ENCODE results near the gene ACCSL.

The ACCSL gene

DNA sequence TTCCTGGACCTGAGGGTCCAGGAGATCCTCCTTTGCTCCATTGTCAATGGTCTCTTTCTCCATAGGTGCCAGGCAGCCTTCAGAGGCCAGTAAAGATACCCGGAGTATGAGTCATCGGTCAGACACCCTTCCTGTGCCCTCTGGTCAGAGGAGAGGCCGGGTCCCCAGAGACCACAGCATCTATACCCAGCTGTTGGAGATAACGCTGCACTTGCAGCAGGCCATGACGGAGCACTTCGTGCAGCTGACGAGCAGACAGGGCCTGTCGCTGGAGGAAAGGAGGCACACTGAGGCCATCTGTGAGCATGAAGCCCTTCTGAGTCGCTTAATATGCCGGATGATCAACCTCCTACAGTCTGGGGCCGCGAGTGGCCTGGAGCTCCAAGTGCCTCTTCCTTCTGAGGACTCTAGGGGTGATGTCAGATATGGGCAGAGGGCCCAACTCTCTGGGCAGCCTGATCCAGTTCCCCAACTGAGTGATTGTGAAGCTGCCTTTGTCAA, at the start of gene ACCSL:
ACCSL (plus strand) TSS at position 51 of the 501 bp plus-strand sequence; CDS start at position 107, 56 bp downstream.
- DNase-seq (ENCODE audit: low spot score), result no peak

DNA sequence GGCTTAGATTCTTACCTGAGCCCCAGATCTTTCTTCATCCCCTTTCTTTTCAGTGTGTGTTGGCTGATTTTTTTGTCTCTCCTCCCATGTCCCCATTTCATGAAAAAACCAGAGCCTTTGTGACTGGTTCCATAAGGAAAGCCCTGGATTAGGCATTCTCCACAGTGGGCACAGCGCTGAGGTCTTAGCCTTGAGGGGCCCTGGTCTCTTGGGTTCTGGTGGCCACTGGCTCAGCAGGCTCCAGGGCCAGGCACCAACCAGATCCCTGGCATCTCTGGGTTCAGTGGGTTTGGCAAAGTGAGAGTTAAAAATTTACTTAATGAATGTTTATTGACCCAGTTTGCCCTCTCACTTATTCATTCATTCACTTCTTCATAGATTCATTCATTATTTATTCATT, 49.5 kb upstream of the ACCSL start:
- no peak for DNase-seq (ENCODE audit: low spot score)

DNA sequence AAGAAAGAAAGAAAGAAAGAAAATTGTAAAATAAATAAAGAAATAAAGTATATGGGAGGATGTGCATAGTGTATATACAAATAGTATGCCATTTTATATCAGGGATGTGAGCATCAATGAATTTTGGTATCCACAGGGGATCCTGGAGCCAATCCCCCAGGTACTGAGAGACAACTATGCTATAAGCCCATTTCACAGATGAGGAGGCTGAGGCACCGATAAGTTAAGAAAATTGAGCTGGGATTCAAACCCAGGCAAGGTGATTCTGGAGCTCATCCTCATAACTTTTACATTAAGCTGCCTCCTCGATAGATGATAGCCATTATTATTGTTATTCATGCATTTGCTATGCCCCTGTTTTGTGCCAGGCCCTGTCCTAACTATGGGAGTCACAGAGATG, 47.0 kb upstream of the ACCSL start:
- no peak for DNase-seq (ENCODE audit: low spot score)

DNA sequence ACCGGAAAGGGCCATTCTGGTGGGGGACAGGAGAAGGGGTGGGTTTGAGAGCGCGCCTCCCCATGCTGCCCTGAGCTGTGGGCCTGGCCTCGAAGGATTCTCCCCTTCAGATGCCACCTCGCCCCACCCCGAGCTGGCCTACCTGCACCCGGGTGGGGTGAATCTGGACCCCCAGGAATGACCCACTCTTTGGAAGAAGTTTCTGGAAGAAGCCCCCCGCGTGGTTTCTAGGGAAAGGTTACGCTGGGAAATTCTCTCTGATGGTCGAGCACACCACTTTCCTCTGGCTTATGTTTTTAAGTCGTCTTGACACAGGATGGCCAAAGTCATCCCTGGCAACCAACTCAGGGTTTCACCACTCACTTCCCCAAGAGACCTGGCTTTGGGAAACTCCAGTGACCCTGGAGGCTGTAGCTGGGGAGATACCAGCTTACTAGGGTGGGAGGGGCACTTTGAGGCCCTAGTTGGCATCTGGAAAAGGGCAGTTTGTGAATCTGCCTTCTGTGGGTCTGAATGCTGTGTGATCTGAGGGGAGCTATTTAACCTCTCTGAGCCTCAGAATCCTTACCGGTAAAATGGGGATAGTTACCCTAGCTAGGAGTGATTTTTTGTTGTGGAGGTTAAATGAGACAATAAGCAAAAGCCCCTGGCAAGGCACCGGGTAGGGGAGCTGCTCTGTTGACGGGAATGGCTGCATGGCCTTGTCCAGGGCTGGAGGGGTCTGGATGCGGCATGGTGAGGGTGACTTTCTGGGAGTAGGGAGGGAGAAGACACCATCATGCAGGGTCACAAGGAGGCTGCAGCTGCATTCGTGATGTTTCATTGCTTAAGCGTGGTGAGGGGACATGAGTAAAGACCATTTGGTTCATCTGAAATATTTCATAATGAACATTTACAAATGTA, 45.3 kb upstream of the ACCSL start:
- no peak for DNase-seq (ENCODE audit: low spot score)

DNA sequence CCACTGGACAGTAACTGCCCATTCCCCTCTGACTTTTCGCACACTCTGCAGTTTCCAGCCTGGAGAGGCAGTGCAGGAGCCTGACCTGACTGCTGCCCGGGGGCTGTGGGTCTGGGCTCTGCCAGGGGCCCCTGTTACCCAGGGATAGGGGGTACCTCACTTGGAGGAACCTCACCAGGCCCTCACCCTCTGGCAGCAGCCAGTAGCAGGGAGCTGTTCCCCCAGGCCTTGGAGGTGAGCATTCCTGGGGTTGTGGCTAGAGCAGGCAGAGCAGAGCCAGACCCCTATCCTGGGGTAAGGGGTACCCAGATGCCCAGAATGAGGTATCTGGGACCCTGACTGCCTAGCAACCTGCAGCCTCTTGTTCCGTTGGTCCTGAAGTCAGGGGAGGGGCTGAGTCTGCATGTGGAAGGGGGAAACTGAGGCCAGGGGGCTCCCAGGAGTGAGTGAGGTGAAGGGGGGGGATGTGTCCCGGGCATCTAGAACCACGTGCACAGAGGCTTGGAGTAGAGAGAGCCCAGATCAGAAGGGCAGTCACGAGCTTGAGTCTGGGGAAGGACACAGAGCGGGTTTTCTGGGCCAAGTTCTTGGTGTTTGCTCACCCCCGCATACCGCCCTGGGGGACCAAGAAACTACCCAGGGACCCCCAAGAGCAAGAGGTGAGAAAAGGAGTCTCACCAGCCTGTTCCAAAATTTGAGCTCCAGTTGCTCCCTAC, 43.9 kb upstream of the ACCSL start:
- DNase-seq (ENCODE audit: low spot score), result no peak

DNA sequence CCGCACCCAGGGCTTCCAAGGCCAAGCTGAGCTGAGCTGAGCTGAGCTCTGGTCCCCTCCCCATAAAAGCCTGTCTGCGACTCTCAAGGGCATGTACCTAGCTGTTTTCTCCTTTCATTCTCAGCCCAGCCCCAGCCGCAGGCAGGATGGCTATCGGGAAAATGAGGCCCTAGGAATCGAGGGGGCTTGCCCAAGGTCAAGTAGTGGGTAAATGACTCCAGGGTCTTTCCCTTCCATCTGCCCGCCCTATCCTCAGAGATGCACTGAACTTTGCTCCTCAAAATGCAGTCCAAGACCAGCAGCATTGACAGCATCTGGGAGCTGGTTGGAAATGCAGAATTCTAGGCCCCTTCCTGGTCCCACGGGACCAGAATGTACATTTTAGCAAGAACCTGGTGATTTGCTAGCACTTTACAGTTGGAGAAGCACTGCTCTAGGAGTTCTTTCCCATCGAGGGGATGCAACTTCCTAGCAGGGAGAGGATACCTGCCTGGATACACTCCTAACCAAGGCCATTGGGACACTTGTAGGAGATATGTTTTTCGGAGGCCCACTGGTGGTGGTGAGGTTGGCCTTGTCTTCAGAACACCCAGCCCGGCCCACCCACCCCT, 43.2 kb upstream of the ACCSL start:
- DNase-seq (ENCODE audit: low spot score), result no peak

DNA sequence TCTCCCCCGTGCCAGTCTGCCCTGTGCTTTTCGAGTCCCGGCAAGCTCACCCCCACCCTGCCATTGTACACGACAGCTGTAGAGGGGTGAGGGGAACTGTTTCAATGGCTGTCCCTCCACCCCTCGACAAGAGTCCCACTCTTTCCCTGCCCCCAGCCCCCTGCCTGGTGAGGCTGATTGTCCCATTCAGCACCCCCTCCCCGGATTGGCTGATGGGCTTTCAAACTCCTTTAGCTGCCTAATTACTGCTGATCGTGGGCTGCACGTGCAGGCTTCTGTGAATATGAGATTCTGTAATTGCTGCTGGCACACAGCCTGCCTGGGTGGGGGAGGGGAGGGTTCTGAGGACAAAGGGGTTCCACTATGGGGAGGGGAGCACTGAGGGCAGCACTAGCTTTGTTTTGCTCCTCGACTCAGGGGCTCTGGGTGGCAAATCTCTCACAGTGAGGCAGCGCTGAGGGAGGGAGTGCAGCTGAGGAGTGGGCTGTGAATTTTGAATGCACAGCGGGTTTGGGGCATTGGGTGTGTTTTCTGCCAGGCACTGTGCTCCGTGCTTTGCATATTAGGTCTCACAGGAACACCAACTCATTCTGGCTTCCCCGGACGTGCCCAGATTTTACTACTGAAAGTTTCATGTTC, 42.6 kb upstream of the ACCSL start:
- no peak for DNase-seq (ENCODE audit: low spot score)

DNA sequence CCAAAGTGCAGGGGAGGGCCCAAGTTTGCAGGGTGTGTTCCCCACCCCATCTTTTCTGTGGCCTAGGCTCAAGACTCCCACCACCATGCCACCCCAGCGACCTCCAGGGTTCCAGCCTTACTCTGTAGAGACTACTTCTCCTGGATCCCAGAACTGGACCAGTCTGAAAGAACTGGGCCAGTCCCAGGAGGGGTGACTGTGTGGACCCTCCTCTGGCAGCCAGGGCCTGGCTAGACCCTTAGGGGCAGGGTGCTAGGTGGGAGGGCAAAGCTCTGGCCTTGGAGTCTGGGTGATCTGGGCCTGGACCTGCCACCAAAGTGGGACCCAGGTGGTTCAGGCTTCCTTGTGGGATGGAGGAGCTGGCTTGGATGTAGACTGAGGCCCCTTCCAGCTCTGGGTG, 41.8 kb upstream of the ACCSL start:
- no peak for DNase-seq (ENCODE audit: low spot score)

DNA sequence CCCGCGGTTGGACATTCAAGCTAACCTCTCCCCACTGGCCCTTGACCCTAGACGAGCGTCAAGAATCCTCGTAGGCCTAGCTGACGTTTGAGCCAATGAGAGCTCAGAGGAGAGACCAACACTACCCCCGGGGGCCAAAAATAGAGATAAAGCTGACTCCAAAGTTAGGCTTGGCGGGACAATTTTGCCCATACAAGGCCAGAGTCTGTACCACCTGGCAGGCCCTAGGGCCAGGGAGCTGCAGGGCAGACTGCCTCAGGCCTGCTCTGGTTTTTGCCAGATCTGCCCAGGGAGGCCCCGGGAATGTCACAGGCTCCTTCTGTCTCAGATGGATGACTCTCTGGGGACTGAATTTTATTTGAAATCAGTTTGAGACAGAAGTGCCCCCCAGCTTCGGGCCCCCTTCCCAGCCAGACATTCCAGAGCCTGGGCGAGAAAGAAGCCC, 40.8 kb upstream of the ACCSL start:
- DNase-seq (ENCODE audit: low spot score), result no peak

DNA sequence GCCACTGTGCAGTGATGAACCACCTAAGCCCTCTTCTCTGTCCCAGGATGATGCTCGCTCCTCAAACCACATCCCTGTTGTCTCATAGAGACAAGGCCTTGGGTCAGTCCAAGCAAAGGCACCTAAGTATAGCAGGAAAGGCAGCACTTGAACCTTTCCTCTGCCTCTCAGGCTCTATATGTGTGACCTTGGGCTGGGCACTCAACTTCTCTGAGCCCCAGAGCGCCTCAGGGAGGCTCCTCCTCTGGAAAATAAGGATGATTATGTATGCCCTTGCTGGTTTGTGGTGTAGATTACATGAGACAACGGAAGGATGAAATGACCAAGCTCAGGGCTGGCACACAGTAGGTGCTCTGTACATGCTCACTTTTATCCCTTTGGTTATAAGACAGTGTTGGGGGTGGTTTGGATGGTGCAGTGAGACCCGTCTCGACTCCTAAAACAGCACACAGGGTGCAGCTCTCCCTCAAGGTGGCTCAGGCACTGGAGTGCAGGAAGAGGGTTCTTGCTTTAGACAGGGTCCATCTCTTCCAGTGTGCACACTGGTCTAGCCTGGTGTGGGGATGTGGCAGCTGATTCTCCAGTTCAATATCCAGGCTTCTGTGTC, 40.2 kb upstream of the ACCSL start:
- no peak for DNase-seq (ENCODE audit: low spot score)

DNA sequence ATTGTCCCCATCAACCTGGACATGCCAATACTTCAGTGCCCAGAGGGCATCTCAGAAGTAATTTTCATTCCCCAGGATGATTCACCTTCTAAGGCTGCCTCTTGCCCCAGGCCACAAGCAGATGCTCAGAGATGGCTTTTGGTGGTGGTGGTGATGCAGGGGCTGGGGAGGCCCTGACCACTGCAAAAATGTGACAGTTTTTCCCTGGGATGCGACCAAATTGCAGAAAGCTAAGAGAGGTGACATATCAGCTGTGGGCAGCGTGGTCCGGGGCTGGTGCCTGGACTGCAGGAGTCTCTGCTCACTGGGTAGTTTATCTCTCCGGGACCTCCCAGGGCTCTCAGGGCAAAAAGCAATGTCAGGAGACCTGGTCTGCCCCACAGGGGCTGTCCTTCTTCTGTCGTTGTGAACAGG, 39.7 kb upstream of the ACCSL start:
- no peak for DNase-seq (ENCODE audit: low spot score)

DNA sequence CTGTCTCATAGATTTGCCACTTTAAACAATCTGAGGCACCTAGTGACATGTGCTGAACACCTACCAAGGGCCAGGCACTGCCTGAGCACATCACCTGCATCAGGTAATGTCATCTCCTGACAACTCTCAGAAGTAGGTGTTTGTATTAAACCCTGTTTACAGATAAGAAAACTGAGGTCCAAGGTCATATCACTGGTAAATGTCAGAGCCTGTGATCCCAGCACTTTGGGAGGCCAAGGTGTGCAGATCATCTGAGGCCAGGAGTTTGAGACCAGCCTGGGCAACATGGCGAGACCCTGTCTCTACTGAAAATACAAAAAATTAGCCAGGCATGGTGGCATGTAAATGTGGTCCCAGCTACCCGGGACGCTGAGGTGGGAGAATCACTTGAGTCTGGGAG, 39.1 kb upstream of the ACCSL start:
- DNase-seq (ENCODE audit: low spot score), result no peak

DNA sequence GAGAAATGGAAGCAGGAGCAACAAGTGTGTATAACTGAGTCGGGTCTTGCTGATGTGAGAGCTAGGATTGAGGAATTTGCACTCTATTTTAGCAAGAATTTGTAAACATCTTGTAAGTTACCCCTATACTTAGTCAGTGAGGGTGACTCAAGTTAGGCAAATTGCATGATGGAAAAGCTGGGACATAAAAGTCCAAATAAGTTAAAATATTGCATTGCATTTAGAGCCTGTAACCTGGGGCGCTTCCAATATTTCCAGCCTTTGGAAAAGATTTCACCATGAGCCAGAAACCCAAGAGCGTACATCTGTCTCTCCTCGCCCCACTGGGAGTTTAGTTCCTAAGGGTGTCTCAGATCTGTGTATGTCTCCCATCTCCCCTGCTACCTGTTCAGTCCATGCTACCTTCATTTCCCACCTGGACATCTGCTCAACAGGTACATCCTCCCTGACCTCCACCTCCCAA, 37.0 kb upstream of the ACCSL start:
- no peak for DNase-seq (ENCODE audit: low spot score)

DNA sequence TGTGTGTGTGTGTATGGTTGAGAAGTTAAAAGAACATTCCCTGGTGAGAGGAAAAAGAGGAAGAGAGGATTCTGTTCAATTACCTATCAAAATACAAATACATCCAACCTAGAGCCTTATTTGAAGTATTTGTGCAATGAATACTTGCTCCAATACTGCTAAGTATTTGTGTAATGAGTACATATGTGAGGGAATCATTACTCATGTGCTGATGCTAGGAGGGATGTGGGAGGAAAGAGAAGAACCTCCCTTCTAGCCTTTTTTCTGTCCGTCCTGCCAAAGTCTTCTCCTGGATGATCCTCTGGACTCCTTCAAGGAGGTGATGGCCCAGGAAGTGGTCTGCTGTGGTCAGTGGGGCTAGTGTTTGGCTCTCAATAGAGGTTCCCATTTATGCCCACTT, 36.0 kb upstream of the ACCSL start:
- no peak for DNase-seq (ENCODE audit: low spot score)

DNA sequence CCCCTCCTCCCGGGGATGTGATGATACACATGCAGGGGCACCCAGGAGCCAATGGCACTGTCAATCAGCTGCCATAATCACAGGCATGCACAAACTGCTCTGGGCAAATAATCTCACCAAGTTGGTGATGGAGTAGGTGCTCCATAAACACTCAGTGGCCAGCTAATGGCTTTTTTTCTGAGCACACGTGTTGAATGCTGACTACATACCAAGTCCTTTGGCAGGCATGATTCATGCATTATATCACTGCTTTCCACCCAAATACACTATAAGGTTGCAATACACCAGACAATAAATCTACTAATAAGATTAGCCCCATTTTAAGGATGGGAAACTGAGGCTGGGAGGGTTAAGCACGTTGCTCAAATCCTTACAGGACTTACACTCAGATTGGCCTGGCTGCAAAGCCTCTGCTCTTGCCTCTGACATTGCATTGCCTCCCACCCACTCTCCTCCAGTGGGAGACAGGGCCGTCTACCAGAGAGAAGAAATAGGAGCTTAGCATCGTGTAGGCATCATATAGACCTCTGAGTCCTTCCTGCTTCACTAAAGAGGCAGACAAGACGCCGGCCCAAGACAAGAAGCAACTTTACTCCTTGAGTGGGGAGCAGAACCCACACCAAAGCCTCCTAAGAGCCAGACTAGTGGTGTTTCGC, 32.7 kb upstream of the ACCSL start:
- DNase-seq (ENCODE audit: low spot score), result no peak

DNA sequence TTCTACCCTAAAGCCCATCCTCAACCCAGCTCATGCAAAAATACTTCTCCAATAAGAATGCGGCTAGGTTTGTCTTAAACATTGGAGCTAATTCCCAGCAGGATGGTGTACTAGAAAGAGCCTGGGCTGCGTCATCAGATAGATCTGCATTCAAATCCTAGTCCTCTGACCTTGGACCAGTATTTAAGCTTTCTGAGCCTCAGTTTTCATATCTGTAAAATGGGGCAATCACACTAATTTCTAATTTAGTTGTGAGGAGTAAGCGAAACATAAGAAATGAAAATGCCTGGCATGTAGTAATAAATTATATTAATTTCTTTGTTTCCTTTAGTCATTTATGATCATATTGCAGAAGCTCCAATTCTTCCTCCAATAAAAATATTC, 32.2 kb upstream of the ACCSL start:
- no peak for DNase-seq (ENCODE audit: low spot score)

DNA sequence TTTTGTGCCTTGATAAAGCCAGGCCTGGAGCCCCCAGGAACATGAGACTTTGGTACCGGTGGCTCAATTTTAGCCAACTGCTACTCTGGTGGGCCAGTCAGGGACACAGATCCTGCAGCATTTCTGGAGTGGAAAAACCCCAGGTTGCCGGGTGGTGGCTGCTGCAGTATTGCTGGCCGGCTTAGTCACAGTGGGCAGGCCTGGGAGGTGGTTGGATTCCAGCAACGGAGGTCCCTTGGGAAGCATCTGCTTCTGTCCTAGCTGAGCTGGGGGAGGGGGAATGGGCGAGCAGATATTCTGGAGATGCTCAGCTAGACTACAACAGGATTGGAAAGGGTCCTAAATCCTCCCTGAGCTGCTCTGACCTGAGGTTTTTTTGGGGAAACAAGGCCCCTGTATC, 31.6 kb upstream of the ACCSL start:
- no peak for DNase-seq (ENCODE audit: low spot score)

DNA sequence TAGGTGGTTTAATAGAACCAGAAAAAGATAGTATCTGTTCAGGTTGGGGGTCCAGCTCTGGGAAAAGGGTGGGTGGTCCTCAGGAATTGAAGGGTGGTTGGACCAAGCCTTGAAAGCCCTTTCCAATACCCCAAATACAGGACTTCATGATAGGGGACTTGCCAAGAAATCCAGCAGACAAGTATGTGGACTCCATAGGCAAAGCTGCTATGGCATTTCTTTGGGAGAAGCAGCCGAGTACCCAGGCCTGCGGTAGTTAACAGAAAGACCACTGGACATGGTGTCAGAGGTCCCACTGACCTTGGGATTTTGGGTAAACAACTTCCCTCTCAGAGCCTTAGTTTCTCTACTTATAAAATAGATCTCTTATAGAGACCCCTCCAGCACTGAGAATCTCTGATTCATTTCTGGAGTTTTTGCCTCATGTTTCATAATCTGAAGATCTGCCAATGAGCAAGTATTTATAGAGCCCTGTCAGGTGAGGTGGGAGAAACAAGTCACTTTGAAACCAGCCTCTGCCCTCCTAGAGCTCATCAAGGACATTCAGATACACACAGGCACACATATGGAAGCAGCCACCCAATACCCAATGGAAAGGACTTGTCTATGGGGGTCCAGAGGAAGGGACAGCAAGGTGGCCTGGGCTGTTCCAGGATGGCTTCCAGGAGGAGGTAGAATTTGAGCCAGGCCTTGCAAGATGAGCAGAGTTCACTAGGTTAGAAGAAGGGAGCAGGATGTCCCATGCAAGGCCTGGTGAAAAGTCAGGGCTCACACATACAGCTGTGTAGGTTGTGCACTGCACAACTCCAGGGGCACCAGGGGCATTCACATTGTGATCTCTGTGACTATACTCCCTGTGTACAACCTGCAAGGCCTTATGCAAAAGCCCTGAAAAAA, 31.0 kb upstream of the ACCSL start:
- DNase-seq (ENCODE audit: low spot score), result no peak

DNA sequence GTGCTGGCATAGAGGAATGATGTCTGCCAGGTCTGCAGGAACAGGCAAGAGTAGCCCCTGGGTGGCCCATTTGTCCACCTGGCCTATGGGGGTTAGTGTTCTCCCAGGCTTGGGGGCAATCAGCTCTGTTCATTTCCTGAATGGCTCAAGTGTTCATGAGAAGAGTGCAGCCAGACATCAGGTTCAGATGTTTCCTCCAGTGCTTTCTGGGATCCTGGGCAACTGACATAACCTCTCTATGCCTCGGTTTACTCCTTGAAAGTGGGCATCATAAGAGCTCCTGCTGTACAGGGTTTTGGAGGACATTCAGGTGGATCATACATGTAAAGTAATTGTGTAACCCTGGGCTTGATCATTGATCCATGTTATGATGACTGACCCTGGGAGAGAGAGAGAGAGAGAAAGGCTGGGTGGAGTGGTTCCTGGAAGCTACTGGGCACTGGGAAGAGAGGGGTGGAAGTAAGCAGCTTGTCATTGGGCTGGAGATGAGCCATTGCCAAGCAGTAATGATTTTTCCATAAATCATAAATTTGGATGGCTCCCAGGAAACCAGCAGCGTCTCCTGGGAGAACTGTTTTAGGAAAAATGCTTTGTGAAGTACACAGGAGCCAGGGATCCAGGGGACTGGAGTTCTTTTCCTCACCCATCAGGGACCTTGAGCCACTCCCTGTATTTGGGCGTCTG, 30.2 kb upstream of the ACCSL start:
- no peak for DNase-seq (ENCODE audit: low spot score)

DNA sequence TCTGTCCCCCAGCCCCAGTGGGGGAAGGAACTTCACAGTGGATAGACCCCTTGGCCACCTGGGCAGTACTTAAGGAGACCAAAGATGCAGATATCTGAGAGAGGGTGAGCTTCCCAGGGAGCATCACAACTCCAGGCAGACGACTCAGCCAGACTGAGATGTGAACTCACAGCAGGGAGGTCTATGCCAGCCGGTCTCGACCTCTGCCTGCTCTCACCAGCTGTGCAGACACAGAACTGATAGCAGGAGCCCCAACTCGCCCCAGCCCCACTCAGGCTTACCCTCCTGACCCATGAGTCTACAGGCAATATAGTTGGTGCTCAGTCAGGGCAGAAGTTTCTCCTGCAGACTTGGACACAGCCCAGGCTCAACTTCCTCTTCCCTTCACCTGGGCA, 29.7 kb upstream of the ACCSL start:
- DNase-seq (ENCODE audit: low spot score), result no peak
